CD4-positive, alpha-beta T cell (primary cell): ENCODE results near the gene USP3. TPM values are rescaled to one million over a fixed set of nuclear protein-coding genes. Genes with fewer than 3 reads are reported as not detected.
"Not testable (repeated sequence)": the region's sequence is repeated elsewhere in the genome, so short reads cannot be mapped to it uniquely, and the experiment has no call there.

ENCODE experiments used
- ATAC-seq: fragments of 200-7000 bp; cut with Tn5 transposase; one replicate; pipeline ENCODE4 v1.10.0; 2022; ENCODE audit warnings: mild to moderate bottlenecking; ENCODE audit not compliant: poor library complexity
- CTCF ChIA-PET: fragments of 350-600 bp; sonication (Branson Sonifier 250); formaldehyde crosslinking; loops from one replicate; lab custom pipeline; 2021; ENCODE audit warnings: antibody characterized with exemption, inconsistent platforms; lab: Charles Lee
- POLR2A ChIA-PET: fragments of 350-600 bp; sonication (Branson Sonifier 250); formaldehyde crosslinking; loops from one replicate; lab custom pipeline; 2021; ENCODE audit warnings: antibody characterized with exemption, inconsistent platforms; lab: Charles Lee
- DNase-seq, 14 experiments: peaks; one replicate each; pipeline ENCODE4 v3.0.0-alpha.2; 2013 to 2020; ENCODE audit warnings: mixed read lengths in 2 of 14
- H3K27ac ChIP-seq, 2 donors: one replicate each; pipeline versions ENCODE4 v1.5.1 to v1.7.0; 2013; ENCODE audit warnings: low read length in 2 of 2, low read depth in 1 of 2, mild to moderate bottlenecking in 1 of 2
- H3K27me3 ChIP-seq, 2 experiments: 1 replicate in 1 of 2; 2 replicates in 1 of 2; pipeline versions ENCODE4 v1.6.1 to v1.7.0; 2013; ENCODE audit warnings: low read length in 2 of 2, control low read depth in 1 of 2, mild to moderate bottlenecking in 1 of 2, moderate library complexity in 1 of 2; ENCODE audit not compliant: insufficient read depth in 2 of 2, control insufficient read depth in 1 of 2
- H3K36me3 ChIP-seq: one replicate; pipeline ENCODE4 v1.6.1; 2013; ENCODE audit warnings: low read length, control low read depth; ENCODE audit not compliant: insufficient read depth
- H3K4me1 ChIP-seq: one replicate; pipeline ENCODE4 v1.6.1; 2013; ENCODE audit warnings: low read length, control low read depth; ENCODE audit not compliant: insufficient read depth
- H3K4me3 ChIP-seq: one replicate; pipeline ENCODE4 v1.5.1; 2013; ENCODE audit warnings: mild to moderate bottlenecking, low read length, moderate library complexity
- H3K9me3 ChIP-seq, 2 experiments: 1 replicate in 1 of 2; 2 replicates in 1 of 2; pipeline versions ENCODE4 v1.6.1 to v1.7.0; 2013; ENCODE audit warnings: low read length in 2 of 2, mild to moderate bottlenecking in 2 of 2, control low read depth in 1 of 2, moderate library complexity in 1 of 2; ENCODE audit not compliant: control insufficient read depth in 1 of 2, insufficient read depth in 1 of 2
- H3K27ac Mint-ChIP-seq: one replicate; pipeline ENCODE4 v1.8.0; 2020; ENCODE audit warnings: mixed read lengths
- H3K27me3 Mint-ChIP-seq: one replicate; pipeline ENCODE4 v1.8.0; 2021; ENCODE audit warnings: mixed read lengths
- H3K36me3 Mint-ChIP-seq: one replicate; pipeline ENCODE4 v1.8.0; 2021; ENCODE audit warnings: low read depth, mixed read lengths
- H3K4me1 Mint-ChIP-seq: one replicate; pipeline ENCODE4 v1.8.0; 2021; ENCODE audit warnings: low read depth, mixed read lengths
- H3K4me3 Mint-ChIP-seq: one replicate; pipeline ENCODE4 v1.8.0; 2020; ENCODE audit warnings: mild to moderate bottlenecking, mixed read lengths
- H3K9me3 Mint-ChIP-seq: one replicate; pipeline ENCODE4 v1.8.0; 2020; ENCODE audit warnings: mixed read lengths
- intact Hi-C, 2 experiments: fragments of 100-400 bp; cut with DNase I in 1 of 2; cut with micrococcal nuclease in 1 of 2; formaldehyde crosslinking; loops; one replicate each; pipeline versions ENCODE4 v1.15.1 to v1.9.0; 2023 to 2025; cut with DNase I, micrococcal nuclease
- total RNA-seq, 174 experiments: library from RNA in 2 of 174; stranded (reverse) in 2 of 174; gene quantifications; one replicate each; pipeline ENCODE4 v1.2.3 and lab custom pipeline; 2021 to 2026
- TF ChIP-seq, protein P1 (sequence below): fragments of 200-600 bp; IDR thresholded peaks from one replicate; pipeline ENCODE4 v1.8.0; 2022; ENCODE audit warnings: antibody characterized with exemption, mild to moderate bottlenecking

USP3 gene
- total RNA-seq, 2 experiments from 2014 or later: 280 to 282 TPM

DNA sequence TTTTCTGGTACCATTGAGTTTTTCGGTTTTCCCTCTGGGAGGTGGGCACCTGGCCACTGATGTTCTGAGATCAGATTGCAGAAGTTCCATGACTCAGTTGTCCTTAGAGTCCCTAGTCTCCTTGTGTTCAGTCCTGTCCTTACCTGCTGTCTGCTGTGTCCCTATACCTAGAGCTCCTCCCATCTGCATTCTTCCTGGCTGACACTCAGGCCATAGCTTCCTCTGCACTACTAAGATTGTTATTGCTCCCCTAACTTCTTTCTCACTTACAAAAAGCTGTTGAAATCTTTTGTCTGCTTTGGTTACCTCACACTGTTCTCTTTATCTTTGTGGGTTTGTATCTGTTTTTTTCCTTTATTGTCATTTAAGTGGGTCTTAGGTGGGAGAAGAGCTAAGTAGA, 13.2 kb downstream of the USP3 start:
- no peaks in the 10 kb centered on the region for H3K9me3 Mint-ChIP-seq
- ChIA-PET POLR2A (interaction anchor here (0.9 to 2.9 kb wide), 10 partner anchors 10 to 51 kb away, joined by 3 to 16 read pairs (median 5); partner anchors contain the start of gene USP3), CTCF (interaction anchor here (0.6 to 3.7 kb wide), 4 partner anchors 12 to 618 kb away, joined by 4 to 18 read pairs (median 6); partner anchors contain the start of gene USP3)
- Histone ChIP-seq H3K27me3 (no peaks in the 10 kb centered on the region), H3K4me1 (peaks cover 47% of the 10 kb centered on the region), H3K36me3 (no peaks in the 10 kb centered on the region), H3K9me3 (no peaks in the 10 kb centered on the region), H3K4me3 (no peak overlapping the region), H3K27ac (peak overlapping the region in 1 of 2 donors; percentile 25)
- peak overlapping the region; percentile 54 for H3K4me3 Mint-ChIP-seq
- ATAC-seq (peak; percentile 63), DNase-seq (peak in 1 of 14 experiments; percentile 34)
- TF ChIP-seq, protein P1, sequence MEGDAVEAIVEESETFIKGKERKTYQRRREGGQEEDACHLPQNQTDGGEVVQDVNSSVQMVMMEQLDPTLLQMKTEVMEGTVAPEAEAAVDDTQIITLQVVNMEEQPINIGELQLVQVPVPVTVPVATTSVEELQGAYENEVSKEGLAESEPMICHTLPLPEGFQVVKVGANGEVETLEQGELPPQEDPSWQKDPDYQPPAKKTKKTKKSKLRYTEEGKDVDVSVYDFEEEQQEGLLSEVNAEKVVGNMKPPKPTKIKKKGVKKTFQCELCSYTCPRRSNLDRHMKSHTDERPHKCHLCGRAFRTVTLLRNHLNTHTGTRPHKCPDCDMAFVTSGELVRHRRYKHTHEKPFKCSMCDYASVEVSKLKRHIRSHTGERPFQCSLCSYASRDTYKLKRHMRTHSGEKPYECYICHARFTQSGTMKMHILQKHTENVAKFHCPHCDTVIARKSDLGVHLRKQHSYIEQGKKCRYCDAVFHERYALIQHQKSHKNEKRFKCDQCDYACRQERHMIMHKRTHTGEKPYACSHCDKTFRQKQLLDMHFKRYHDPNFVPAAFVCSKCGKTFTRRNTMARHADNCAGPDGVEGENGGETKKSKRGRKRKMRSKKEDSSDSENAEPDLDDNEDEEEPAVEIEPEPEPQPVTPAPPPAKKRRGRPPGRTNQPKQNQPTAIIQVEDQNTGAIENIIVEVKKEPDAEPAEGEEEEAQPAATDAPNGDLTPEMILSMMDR: no peak
- H3K36me3 Mint-ChIP-seq: no peaks in the 10 kb centered on the region
- H3K27me3 Mint-ChIP-seq: no peaks in the 10 kb centered on the region
- H3K27ac Mint-ChIP-seq: peak overlapping the region; percentile 22
- H3K4me1 Mint-ChIP-seq: peaks cover 97% of the 10 kb centered on the region
- intact Hi-C loops: no loop called here

DNA sequence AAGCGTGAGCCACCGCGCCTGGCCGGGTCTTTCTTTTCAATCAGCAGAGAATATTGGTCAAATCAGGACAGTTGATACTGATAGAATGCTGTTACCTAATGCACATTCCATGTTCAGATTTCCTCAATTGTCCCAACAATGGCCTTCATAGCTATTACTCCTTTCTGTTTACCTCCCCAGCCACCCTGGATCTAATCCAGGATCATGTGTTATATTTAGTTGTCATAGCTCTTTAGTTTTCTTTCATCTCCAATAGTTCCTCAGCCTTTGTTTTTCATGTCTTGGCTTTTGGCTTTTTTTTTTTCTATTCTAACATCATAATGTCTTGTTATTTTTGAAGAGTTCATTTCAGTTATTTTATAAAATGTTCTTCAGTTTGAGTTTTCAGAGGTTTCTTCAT, 14.6 kb downstream of the USP3 start:
- no peak overlapping the region for H3K27ac ChIP-seq
- TF ChIP-seq, protein P1: no peak
- intact Hi-C loops: no loop called here

DNA sequence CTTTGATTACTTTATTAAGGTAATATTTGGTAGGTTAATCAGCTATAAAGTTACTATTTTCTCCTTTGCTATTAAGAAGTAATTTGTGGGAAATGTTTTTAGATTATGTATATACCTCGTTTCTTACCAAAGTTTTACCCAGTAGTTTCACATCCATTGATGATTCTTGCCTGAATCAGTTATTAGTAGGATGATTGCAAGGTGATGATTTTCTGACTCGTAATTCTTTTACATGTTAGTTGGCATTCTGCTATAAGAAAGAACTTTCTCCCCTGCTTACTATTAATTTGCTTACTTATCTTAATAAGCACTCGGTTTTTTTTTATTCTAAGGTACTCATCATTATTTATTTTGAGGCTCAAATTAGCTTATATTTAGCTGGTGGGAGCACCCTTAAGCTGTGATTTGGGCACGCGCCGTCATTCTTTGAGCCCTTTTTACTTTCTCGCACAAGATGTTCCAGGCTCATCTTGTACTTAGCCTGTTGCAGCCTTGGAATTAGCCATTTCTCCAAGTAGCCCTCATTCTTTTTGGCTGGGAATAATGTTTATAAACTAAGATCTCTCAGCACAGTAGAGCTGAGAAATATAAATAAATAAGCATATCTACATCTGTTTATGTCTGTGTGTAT, 15.3 kb downstream of the USP3 start:
- peak overlapping the region; percentile 42 for H3K27ac Mint-ChIP-seq
- CTCF ChIA-PET: interaction anchor here (1.8 to 3.7 kb wide), 3 partner anchors 14 to 53 kb away, joined by 7 to 18 read pairs (median 9); partner anchors contain the start of gene USP3
- intact Hi-C loops: loop anchor here in 1 of 2 experiments (2.0 to 5.0 kb wide), 2 partner anchors 13 to 38 kb away; no protein-coding TSS in a partner anchor

More for the DNA sequence above, 14.6 kb downstream of the USP3 start:
- no peaks in the 10 kb centered on the region for H3K27me3 ChIP-seq
- peaks cover under 1% of the 10 kb centered on the region for H3K36me3 Mint-ChIP-seq
- H3K4me1 ChIP-seq: peaks cover 48% of the 10 kb centered on the region
- H3K4me3 ChIP-seq: no peak overlapping the region
- no peaks in the 10 kb centered on the region for H3K36me3 ChIP-seq
- CTCF ChIA-PET: interaction anchor here (2.1 to 3.7 kb wide), 2 partner anchors 14 to 52 kb away, joined by 9 to 18 read pairs; partner anchors contain the start of gene USP3
- H3K4me1 Mint-ChIP-seq: peaks cover 98% of the 10 kb centered on the region
- no peak for DNase-seq
- H3K27ac Mint-ChIP-seq: peak overlapping the region; percentile 42
- POLR2A ChIA-PET: interaction anchor here (1.5 to 2.9 kb wide), 4 partner anchors 12 to 32 kb away, joined by 5 to 16 read pairs (median 9); partner anchors contain the start of gene USP3
- no peak for ATAC-seq
- H3K27me3 Mint-ChIP-seq: no peaks in the 10 kb centered on the region
- H3K9me3 ChIP-seq: no peaks in the 10 kb centered on the region
- peak overlapping the region; percentile 58 for H3K4me3 Mint-ChIP-seq
- no peaks in the 10 kb centered on the region for H3K9me3 Mint-ChIP-seq

DNA sequence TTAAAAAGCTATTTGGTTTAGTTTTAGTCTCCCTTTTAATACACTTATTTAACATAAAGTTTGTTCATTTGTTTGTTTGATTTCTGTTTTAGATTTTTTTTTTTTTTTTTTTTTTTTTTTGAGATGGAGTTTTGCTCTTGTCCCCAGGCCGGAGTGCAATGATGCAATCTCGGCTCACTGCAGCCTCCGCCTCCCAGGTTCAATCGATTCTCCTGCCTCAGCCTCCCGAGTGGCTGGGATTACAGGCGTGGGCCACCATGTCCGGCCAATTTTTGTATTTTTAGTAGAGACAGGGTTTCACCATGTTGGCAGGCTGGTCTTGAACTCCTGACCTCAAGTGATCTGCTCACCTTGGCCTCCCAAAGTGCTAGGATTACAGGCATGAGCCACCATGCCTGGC, 16.1 kb downstream of the USP3 start:
- peaks cover 56% of the 10 kb centered on the region for H3K4me1 ChIP-seq
- H3K27me3 ChIP-seq, ATAC-seq, H3K27ac ChIP-seq, H3K9me3 ChIP-seq, H3K27me3 Mint-ChIP-seq, H3K36me3 ChIP-seq, H3K4me3 ChIP-seq, H3K36me3 Mint-ChIP-seq, H3K27ac Mint-ChIP-seq, H3K4me3 Mint-ChIP-seq, DNase-seq, H3K9me3 Mint-ChIP-seq: not testable (repeated sequence)
- H3K4me1 Mint-ChIP-seq: peaks cover 98% of the 10 kb centered on the region
- CTCF ChIA-PET: interaction anchor here (1.8 to 3.7 kb wide), 3 partner anchors 15 to 54 kb away, joined by 7 to 18 read pairs (median 9); partner anchors contain the start of gene USP3
- intact Hi-C loops: loop anchor here in 1 of 2 experiments (2.0 to 5.0 kb wide), 2 partner anchors 14 to 37 kb away; no protein-coding TSS in a partner anchor
- POLR2A ChIA-PET: interaction anchor here (1.2 to 5.0 kb wide), 3 partner anchors 11 to 37 kb away, joined by 3 to 32 read pairs (median 6); partner anchors contain the start of gene USP3

More for the DNA sequence above, 15.3 kb downstream of the USP3 start:
- no peak overlapping the region for H3K4me3 ChIP-seq
- Mint-ChIP-seq H3K9me3 (no peaks in the 10 kb centered on the region), H3K4me1 (peaks cover 98% of the 10 kb centered on the region), H3K4me3 (no peak overlapping the region), H3K27me3 (no peaks in the 10 kb centered on the region), H3K36me3 (peaks cover 6% of the 10 kb centered on the region)
- TF ChIP-seq, protein P1: no peak
- peaks cover 54% of the 10 kb centered on the region for H3K4me1 ChIP-seq
- no peak overlapping the region for H3K27ac ChIP-seq
- no peaks in the 10 kb centered on the region for H3K27me3 ChIP-seq
- ATAC-seq (no peak), DNase-seq (no peak)
- no peaks in the 10 kb centered on the region for H3K9me3 ChIP-seq
- H3K36me3 ChIP-seq: no peaks in the 10 kb centered on the region
- POLR2A ChIA-PET: interaction anchor here (1.2 to 5.0 kb wide), 4 partner anchors 10 to 22 kb away, joined by 3 to 32 read pairs (median 10); partner anchors contain the start of gene USP3
